NCI-H2081 (cell line): ENCODE results near the gene UMODL1.

ENCODE experiments used
- DNase-seq, 2 experiments: peaks; one replicate each; lab custom pipeline; 2025; lab: John Stamatoyannopoulos, UW

Gene UMODL1

GRCh38 chr21:42149656-42150473 is 78.7 kb downstream of the UMODL1 start:
- DNase-seq: no peak

GRCh38 chr21:42150474-42151085 is 79.5 kb downstream of the UMODL1 start:
- DNase-seq: no peak

- DNase-seq: no peak
Measured at GRCh38 chr21:42151148-42151947, 80.2 kb downstream of the UMODL1 start.

GRCh38 chr21:42151948-42152220 is 80.8 kb downstream of the UMODL1 start:
- DNase-seq: no peak

- no peak for DNase-seq
Measured at GRCh38 chr21:42153046-42153686, 82.0 kb downstream of the UMODL1 start.

- DNase-seq: no peak
Measured at GRCh38 chr21:42153746-42154145, 82.6 kb downstream of the UMODL1 start.

GRCh38 chr21:42154237-42155044 is 83.3 kb downstream of the UMODL1 start:
- DNase-seq: no peak

GRCh38 chr21:42155045-42155855 is 84.1 kb downstream of the UMODL1 start:
- DNase-seq: no peak

- peak in 1 of 2 experiments; percentile 30 for DNase-seq
Measured at GRCh38 chr21:42156690-42157605, 85.8 kb downstream of the UMODL1 start.

GRCh38 chr21:42157606-42158310 is 86.6 kb downstream of the UMODL1 start:
- DNase-seq: no peak

GRCh38 chr21:42158846-42159245 is 87.7 kb downstream of the UMODL1 start:
- DNase-seq: no peak

GRCh38 chr21:42159560-42160110 is 88.5 kb downstream of the UMODL1 start:
- no peak for DNase-seq

- DNase-seq: no peak
Measured at GRCh38 chr21:42160111-42160721, 89.1 kb downstream of the UMODL1 start.

- no peak for DNase-seq
Measured at GRCh38 chr21:42160765-42161164, 89.6 kb downstream of the UMODL1 start.

GRCh38 chr21:42161401-42161955 is 90.4 kb downstream of the UMODL1 start:
- no peak for DNase-seq

GRCh38 chr21:42161956-42162681 is 91.0 kb downstream of the UMODL1 start:
- no peak for DNase-seq

GRCh38 chr21:42162831-42163510 is 91.9 kb downstream of the UMODL1 start:
- no peak for DNase-seq
